WTC11 (cell line): ENCODE results near the gene EDN2. TPM values are rescaled to one million over a fixed set of nuclear protein-coding genes. Genes with fewer than 3 reads are reported as not detected.

Experiments
- ATAC-seq: fragments of 200-7000 bp; cut with Tn5 transposase; 2 replicates; pipeline ENCODE4 v1.10.0; 2021; ENCODE audit warnings: mild to moderate bottlenecking, moderate library complexity
- CTCF ChIA-PET: fragments of 300-600 bp; sonication (Branson Sonifier 250); formaldehyde crosslinking; loops from one replicate; lab custom pipeline; 2021; ENCODE audit warnings: antibody characterized with exemption; lab: Charles Lee
- POLR2A ChIA-PET: fragments of 350-600 bp; sonication (Branson Sonifier 250); formaldehyde crosslinking; loops from one replicate; lab custom pipeline; 2021; ENCODE audit warnings: antibody characterized with exemption; lab: Charles Lee
- DNase-seq: peaks from one replicate; pipeline ENCODE4 v3.0.0; 2021; ENCODE audit warnings: low spot score
- H3K27ac Mint-ChIP-seq: 2 replicates; pipeline ENCODE4 v1.8.0; 2021; ENCODE audit warnings: mixed read lengths
- H3K27me3 Mint-ChIP-seq: 2 replicates; pipeline ENCODE4 v1.8.0; 2021; ENCODE audit warnings: low read depth, mild to moderate bottlenecking, moderate library complexity, mixed read lengths
- H3K36me3 Mint-ChIP-seq: 2 replicates; pipeline ENCODE4 v1.8.0; 2021; ENCODE audit warnings: mixed read lengths
- H3K4me1 Mint-ChIP-seq: 2 replicates; pipeline ENCODE4 v1.8.0; 2022; ENCODE audit warnings: mixed read lengths
- H3K4me3 Mint-ChIP-seq: 2 replicates; pipeline ENCODE4 v1.8.0; 2021; ENCODE audit warnings: mild to moderate bottlenecking, moderate library complexity, mixed read lengths
- H3K9me3 Mint-ChIP-seq: 2 replicates; pipeline ENCODE4 v1.8.0; 2021; ENCODE audit warnings: mixed read lengths
- ATF1 ChIP-seq: sonication (generic); formaldehyde crosslinking; IDR thresholded peaks from 2 replicates; pipeline ENCODE4 v1.8.1; 2023; ENCODE audit warnings: mild to moderate bottlenecking, moderate library complexity, missing genetic modification reagents
- ATF6 ChIP-seq: sonication (generic); formaldehyde crosslinking; IDR thresholded peaks from 2 replicates; pipeline ENCODE4 v1.8.1; 2023; ENCODE audit warnings: mild to moderate bottlenecking, missing genetic modification reagents
- CREB1 ChIP-seq: sonication (generic); formaldehyde crosslinking; IDR thresholded peaks from 2 replicates; pipeline ENCODE4 v1.8.0; 2023; ENCODE audit warnings: mild to moderate bottlenecking, missing genetic modification reagents
- CREM ChIP-seq: sonication (generic); formaldehyde crosslinking; IDR thresholded peaks from 2 replicates; pipeline ENCODE4 v1.8.1; 2022; ENCODE audit warnings: mild to moderate bottlenecking, missing genetic modification reagents, moderate library complexity
- EMX1 ChIP-seq: fragments of 250-450 bp; sonication (Bioruptor Pico); IDR thresholded peaks from 2 replicates; pipeline ENCODE4 v1.8.0; 2021; ENCODE audit warnings: mild to moderate bottlenecking
- FOXJ3 ChIP-seq: sonication (generic); formaldehyde crosslinking; IDR thresholded peaks from 2 replicates; pipeline ENCODE4 v1.9.0; 2021; ENCODE audit warnings: missing genetic modification reagents, mild to moderate bottlenecking, borderline replicate concordance
- GTF2I ChIP-seq: fragments of 250-450 bp; sonication (Bioruptor Pico); conservative IDR thresholded peaks from 2 replicates; pipeline ENCODE4 v1.4.0; 2021; ENCODE audit warnings: mild to moderate bottlenecking
- HMGXB4 ChIP-seq: sonication (generic); formaldehyde crosslinking; IDR thresholded peaks from 2 replicates; pipeline ENCODE4 v1.8.1; 2023; ENCODE audit warnings: mild to moderate bottlenecking, moderate library complexity, missing genetic modification reagents
- IRF1 ChIP-seq: sonication (generic); formaldehyde crosslinking; IDR thresholded peaks from 2 replicates; pipeline ENCODE4 v1.8.0; 2023; ENCODE audit warnings: missing genetic modification reagents
- MAX ChIP-seq: sonication (generic); formaldehyde crosslinking; IDR thresholded peaks from 2 replicates; pipeline ENCODE4 v1.8.0; 2022; ENCODE audit warnings: mild to moderate bottlenecking, missing genetic modification reagents
- PREB ChIP-seq: sonication (generic); formaldehyde crosslinking; IDR thresholded peaks from 2 replicates; pipeline ENCODE4 v1.8.1; 2022; ENCODE audit warnings: mild to moderate bottlenecking, missing genetic modification reagents, moderate library complexity, borderline replicate concordance
- PRRX2 ChIP-seq: fragments of 250-450 bp; sonication (Bioruptor Pico); IDR thresholded peaks from 2 replicates; pipeline ENCODE4 v1.8.0; 2021; ENCODE audit warnings: mild to moderate bottlenecking
- SMAD4 ChIP-seq: sonication (generic); formaldehyde crosslinking; IDR thresholded peaks from 2 replicates; pipeline ENCODE4 v1.8.0; 2022; ENCODE audit warnings: mild to moderate bottlenecking, missing genetic modification reagents
- ZBTB21 ChIP-seq: sonication (generic); formaldehyde crosslinking; IDR thresholded peaks from 2 replicates; pipeline ENCODE4 v1.8.1; 2023; ENCODE audit warnings: mild to moderate bottlenecking, missing genetic modification reagents, borderline replicate concordance
- ZNF219 ChIP-seq: sonication (generic); formaldehyde crosslinking; IDR thresholded peaks from 2 replicates; pipeline ENCODE4 v1.8.0; 2023; ENCODE audit warnings: missing genetic modification reagents, mild to moderate bottlenecking, borderline replicate concordance
- ZNF671 ChIP-seq: fragments of 250-450 bp; sonication (Bioruptor Pico); IDR thresholded peaks from 2 replicates; pipeline ENCODE4 v1.8.0; 2021; ENCODE audit warnings: mild to moderate bottlenecking
- total RNA-seq: library from RNA; stranded (reverse); gene quantifications from 3 replicates; pipeline ENCODE4 v1.2.3, GENCODE V29; 2021

The EDN2 gene
- total RNA-seq, 1 experiment from 2014 or later, result 0.33 TPM

- no peaks in the 10 kb centered on the region for H3K4me1 Mint-ChIP-seq
- H3K27me3 Mint-ChIP-seq, result no peaks in the 10 kb centered on the region; the same call in 1 of the 2 replicates
- no peak overlapping the region for H3K4me3 Mint-ChIP-seq
- POLR2A ChIA-PET, result no interaction called here
- H3K27ac Mint-ChIP-seq, result no peak overlapping the region
- ATAC-seq, result no peak
- DNase-seq, result no peak
- peaks cover 25% of the 10 kb centered on the region for H3K9me3 Mint-ChIP-seq
- TF ChIP-seq GTF2I (CRISPR knock-in tag) (no peak), PRRX2 (CRISPR knock-in tag) (no peak), ZNF671 (CRISPR knock-in tag) (no peak), ATF6 (CRISPR knock-in tag) (no peak), ZNF219 (no peak), EMX1 (CRISPR knock-in tag) (no peak), ATF1 (no peak)
- CTCF ChIA-PET, result no interaction called here
- peaks cover 3% of the 10 kb centered on the region; the same call in 1 of the 2 replicates for H3K36me3 Mint-ChIP-seq
Measured at GRCh38 chr1:41529621-41530395, 45.3 kb upstream of the EDN2 start.

GRCh38 chr1:41528726-41529605 lies 44.5 kb upstream of the EDN2 start:
- ChIA-PET CTCF (no interaction called here), POLR2A (no interaction called here)
- no peak for DNase-seq

GRCh38 chr1:41528106-41528505 lies 43.6 kb upstream of the EDN2 start:
- Mint-ChIP-seq H3K36me3 (peaks cover 3% of the 10 kb centered on the region; the same call in 1 of the 2 replicates), H3K27ac (no peak overlapping the region), H3K4me3 (no peak overlapping the region), H3K4me1 (no peaks in the 10 kb centered on the region), H3K9me3 (peaks cover 25% of the 10 kb centered on the region), H3K27me3 (no peaks in the 10 kb centered on the region)
- POLR2A ChIA-PET, result no interaction called here
- ATAC-seq (no peak), DNase-seq (no peak)
- TF ChIP-seq HMGXB4 (no peak), FOXJ3 (no peak), IRF1 (CRISPR knock-in tag) (no peak)
- CTCF ChIA-PET, result no interaction called here

More at GRCh38 chr1:41528726-41529605, 44.5 kb upstream of the EDN2 start:
- ATAC-seq, result no peak
- Mint-ChIP-seq H3K36me3 (peaks cover 3% of the 10 kb centered on the region; the same call in 1 of the 2 replicates), H3K9me3 (peaks cover 25% of the 10 kb centered on the region), H3K27me3 (no peaks in the 10 kb centered on the region; the same call in 1 of the 2 replicates), H3K4me1 (no peaks in the 10 kb centered on the region), H3K4me3 (no peak overlapping the region), H3K27ac (no peak overlapping the region)
- TF ChIP-seq CREM (no peak), CREB1 (CRISPR knock-in tag) (no peak), PREB (CRISPR knock-in tag) (no peak), MAX (CRISPR knock-in tag) (no peak), ZBTB21 (CRISPR knock-in tag) (no peak), SMAD4 (CRISPR knock-in tag) (no peak)
